Activated B cell treated with CpG ODN at 0.5 μM for 24 hours (primary cell): ENCODE data around the gene CBFA2T2. TPM values are rescaled to one million over a fixed set of nuclear protein-coding genes. Genes with fewer than 3 reads are reported as not detected.

Source experiments
- ATAC-seq: fragments of 200-7000 bp; cut with Tn5 transposase; one replicate; pipeline ENCODE4 v1.10.0; 2021; ENCODE audit warnings: low read depth, mild to moderate bottlenecking, moderate library complexity
- CTCF ChIA-PET: fragments of 350-600 bp; sonication (Branson Sonifier 250); formaldehyde crosslinking; loops from one replicate; lab custom pipeline; 2021; ENCODE audit warnings: antibody characterized with exemption; lab: Charles Lee
- POLR2A ChIA-PET: fragments of 350-600 bp; sonication (Branson Sonifier 250); formaldehyde crosslinking; loops from one replicate; lab custom pipeline; 2021; ENCODE audit warnings: antibody characterized with exemption; lab: Charles Lee
- DNase-seq: peaks from one replicate; pipeline ENCODE4 v3.0.0; 2022
- H3K27ac Mint-ChIP-seq: one replicate; pipeline ENCODE4 v1.8.0; 2020; ENCODE audit warnings: mixed read lengths
- H3K27me3 Mint-ChIP-seq: one replicate; pipeline ENCODE4 v1.8.0; 2021; ENCODE audit warnings: mixed read lengths
- H3K36me3 Mint-ChIP-seq: one replicate; pipeline ENCODE4 v1.8.0; 2021; ENCODE audit warnings: low read depth, mixed read lengths
- H3K4me1 Mint-ChIP-seq: one replicate; pipeline ENCODE4 v1.8.0; 2021; ENCODE audit warnings: mixed read lengths
- H3K4me3 Mint-ChIP-seq: one replicate; pipeline ENCODE4 v1.8.0; 2020; ENCODE audit warnings: mild to moderate bottlenecking, mixed read lengths
- H3K9me3 Mint-ChIP-seq: one replicate; pipeline ENCODE4 v1.8.0; 2020; ENCODE audit warnings: mixed read lengths
- intact Hi-C: fragments of 100-400 bp; cut with micrococcal nuclease; formaldehyde crosslinking; loops from one replicate; pipeline ENCODE4 v1.15.1; 2024
- total RNA-seq: library from RNA; stranded (reverse); gene quantifications from 2 replicates; pipeline ENCODE4 v1.2.3, GENCODE V29; 2022
- TF ChIP-seq, protein P1 (sequence below): fragments of 200-600 bp; IDR thresholded peaks from one replicate; pipeline ENCODE4 v1.8.0; 2022; ENCODE audit warnings: antibody characterized with exemption, mild to moderate bottlenecking

CBFA2T2 gene
- total RNA-seq, 1 donor from 2014 or later: 15.8 TPM

DNA sequence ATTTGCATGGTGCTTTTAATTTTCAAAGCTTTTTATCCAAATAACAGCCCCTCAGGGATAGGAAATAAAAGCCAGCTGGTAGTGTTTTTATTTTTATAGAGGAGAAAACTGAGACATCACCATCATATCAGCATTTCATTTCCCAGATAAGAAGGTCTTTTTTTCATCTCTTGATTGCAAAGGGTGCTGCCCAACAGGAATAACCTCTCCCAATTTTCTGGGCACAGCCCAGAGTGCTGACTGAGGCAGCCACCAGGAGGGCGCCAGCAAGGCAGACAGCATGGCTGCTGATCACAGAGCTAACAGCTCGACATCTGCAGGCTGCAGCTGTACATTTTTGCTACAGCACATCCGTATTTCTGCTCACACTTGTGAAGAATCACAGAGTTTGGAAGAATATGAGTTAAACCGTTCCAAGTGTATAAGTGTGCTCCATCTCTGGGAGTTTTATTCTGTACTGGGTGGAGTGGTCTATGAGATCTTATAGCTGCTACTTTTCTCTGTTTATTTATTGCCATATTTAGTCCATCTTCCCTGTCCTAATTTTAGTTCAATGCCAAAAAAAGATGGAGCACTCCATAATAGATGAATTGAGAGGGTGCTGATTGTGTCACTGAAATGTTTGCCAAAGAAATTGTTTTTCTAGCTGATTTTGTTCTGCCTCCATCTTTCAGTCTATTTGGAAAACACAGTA, 86.7 kb downstream of the CBFA2T2 start:
- TF ChIP-seq, protein P1, sequence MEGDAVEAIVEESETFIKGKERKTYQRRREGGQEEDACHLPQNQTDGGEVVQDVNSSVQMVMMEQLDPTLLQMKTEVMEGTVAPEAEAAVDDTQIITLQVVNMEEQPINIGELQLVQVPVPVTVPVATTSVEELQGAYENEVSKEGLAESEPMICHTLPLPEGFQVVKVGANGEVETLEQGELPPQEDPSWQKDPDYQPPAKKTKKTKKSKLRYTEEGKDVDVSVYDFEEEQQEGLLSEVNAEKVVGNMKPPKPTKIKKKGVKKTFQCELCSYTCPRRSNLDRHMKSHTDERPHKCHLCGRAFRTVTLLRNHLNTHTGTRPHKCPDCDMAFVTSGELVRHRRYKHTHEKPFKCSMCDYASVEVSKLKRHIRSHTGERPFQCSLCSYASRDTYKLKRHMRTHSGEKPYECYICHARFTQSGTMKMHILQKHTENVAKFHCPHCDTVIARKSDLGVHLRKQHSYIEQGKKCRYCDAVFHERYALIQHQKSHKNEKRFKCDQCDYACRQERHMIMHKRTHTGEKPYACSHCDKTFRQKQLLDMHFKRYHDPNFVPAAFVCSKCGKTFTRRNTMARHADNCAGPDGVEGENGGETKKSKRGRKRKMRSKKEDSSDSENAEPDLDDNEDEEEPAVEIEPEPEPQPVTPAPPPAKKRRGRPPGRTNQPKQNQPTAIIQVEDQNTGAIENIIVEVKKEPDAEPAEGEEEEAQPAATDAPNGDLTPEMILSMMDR: no peak
- peaks cover 16% of the 10 kb centered on the region for H3K4me1 Mint-ChIP-seq
- H3K27ac Mint-ChIP-seq: no peak overlapping the region
- DNase-seq: no peak
- no peak overlapping the region for H3K4me3 Mint-ChIP-seq
- H3K9me3 Mint-ChIP-seq: no peaks in the 10 kb centered on the region
- ATAC-seq: no peak
- intact Hi-C loops: no loop called here
- ChIA-PET POLR2A (no interaction called here), CTCF (no interaction called here)
- H3K27me3 Mint-ChIP-seq: no peaks in the 10 kb centered on the region
- peaks cover 2% of the 10 kb centered on the region for H3K36me3 Mint-ChIP-seq

DNA sequence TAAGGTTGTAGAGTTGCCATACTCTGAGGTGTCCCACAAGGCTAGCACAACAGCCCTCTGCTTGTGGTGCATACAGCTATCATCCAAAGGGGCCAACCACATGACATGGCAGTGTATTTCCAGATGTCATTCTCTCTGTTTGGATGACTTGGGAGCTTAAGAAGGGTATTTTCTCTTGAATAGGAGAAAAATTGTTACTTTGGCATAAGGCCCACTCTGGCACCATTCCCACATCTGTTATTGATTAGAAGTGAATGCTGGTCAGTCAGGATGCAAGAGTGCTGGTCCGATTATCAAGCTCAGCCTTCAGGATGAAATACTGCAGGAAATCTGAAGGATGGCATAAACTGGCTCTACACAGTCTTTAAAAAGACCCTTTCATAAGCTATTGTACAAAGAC, 88.6 kb downstream of the CBFA2T2 start:
- ATAC-seq (no peak), DNase-seq (no peak)
- TF ChIP-seq, protein P1: no peak
- ChIA-PET CTCF (no interaction called here), POLR2A (no interaction called here)
- H3K27me3 Mint-ChIP-seq: no peaks in the 10 kb centered on the region
- peaks cover 2% of the 10 kb centered on the region for H3K36me3 Mint-ChIP-seq
- peaks cover 6% of the 10 kb centered on the region for H3K4me1 Mint-ChIP-seq
- no peak overlapping the region for H3K27ac Mint-ChIP-seq
- intact Hi-C loops: no loop called here
- no peaks in the 10 kb centered on the region for H3K9me3 Mint-ChIP-seq
- no peak overlapping the region for H3K4me3 Mint-ChIP-seq

DNA sequence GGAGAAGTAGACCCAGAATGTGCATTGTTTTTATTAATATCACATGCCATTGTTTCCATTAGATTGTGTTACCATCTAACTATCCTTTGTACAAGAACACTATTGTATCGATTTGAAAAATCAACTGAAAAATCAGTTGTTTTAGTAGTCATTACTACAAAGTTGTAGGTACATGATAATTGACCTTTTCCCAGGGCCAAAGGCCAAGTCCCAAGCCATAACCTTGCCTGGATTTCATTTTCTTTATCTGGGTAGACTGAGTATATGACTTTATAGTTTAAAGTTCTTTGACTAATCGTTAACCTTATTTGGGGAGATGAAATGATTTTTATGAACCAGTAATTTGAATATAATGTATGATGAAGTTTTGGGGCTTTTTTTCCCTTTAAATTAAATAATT, 93.2 kb downstream of the CBFA2T2 start:
- no peaks in the 10 kb centered on the region for H3K27me3 Mint-ChIP-seq
- no peak for DNase-seq
- TF ChIP-seq, protein P1: no peak
- ChIA-PET CTCF (no interaction called here), POLR2A (interaction anchor here (0.7 kb wide), 1 partner anchor 17 kb away, joined by 3 read pairs; no protein-coding TSS in a partner anchor)
- no peaks in the 10 kb centered on the region for H3K9me3 Mint-ChIP-seq
- peaks cover 2% of the 10 kb centered on the region for H3K36me3 Mint-ChIP-seq
- ATAC-seq: no peak
- H3K4me1 Mint-ChIP-seq: no peaks in the 10 kb centered on the region
- intact Hi-C loops: no loop called here
- H3K4me3 Mint-ChIP-seq: no peak overlapping the region
- H3K27ac Mint-ChIP-seq: no peak overlapping the region

DNA sequence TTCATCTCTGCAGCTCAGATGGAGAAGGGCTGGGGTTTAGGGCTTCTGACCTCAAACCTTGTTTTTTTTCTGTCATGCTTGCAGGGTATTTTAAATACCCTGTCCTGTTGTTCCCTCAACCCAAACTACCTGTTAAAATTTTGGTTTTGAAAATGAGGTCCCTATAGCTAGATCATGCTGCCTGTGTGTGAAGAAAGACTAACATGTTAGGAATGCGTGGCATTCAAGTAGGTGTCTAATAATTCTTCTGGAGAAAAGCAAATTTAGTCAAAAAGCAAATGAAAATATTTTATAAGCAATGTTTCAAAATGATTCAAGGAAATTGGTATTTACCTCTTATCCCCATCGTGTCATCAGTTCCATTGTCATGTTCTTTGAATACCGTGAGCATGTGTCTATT, 95.1 kb downstream of the CBFA2T2 start:
- CTCF ChIA-PET: no interaction called here
- H3K27ac Mint-ChIP-seq: no peak overlapping the region

DNA sequence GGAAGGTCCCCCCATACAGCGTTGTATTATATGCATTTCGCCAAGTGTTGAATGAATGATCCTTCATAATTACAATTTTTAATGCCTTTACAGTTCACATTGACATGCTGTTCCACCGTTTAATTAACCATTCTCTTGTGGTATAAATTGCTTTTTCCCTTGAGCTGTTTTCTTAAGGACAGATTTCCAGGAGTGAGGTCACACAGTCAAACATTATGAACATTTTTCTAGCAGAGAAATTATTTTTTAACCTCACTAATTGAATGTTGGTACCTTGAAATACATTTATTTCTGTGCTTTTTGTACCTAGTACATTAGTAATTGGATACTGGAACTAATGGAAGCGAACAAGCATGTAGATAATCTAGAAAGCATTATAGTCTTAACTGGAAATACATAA, 95.5 kb downstream of the CBFA2T2 start:
- Mint-ChIP-seq H3K27me3 (no peaks in the 10 kb centered on the region), H3K27ac (no peak overlapping the region), H3K36me3 (peaks cover 2% of the 10 kb centered on the region), H3K4me1 (no peaks in the 10 kb centered on the region), H3K9me3 (no peaks in the 10 kb centered on the region), H3K4me3 (no peak overlapping the region)
- TF ChIP-seq, protein P1: no peak
- DNase-seq (no peak), ATAC-seq (no peak)
- intact Hi-C loops: no loop called here
- POLR2A ChIA-PET: no interaction called here
- CTCF ChIA-PET: no interaction called here

More for the DNA sequence above, 95.1 kb downstream of the CBFA2T2 start:
- H3K9me3 Mint-ChIP-seq: no peaks in the 10 kb centered on the region
- POLR2A ChIA-PET: no interaction called here
- peaks cover 2% of the 10 kb centered on the region for H3K36me3 Mint-ChIP-seq
- no peak overlapping the region for H3K4me3 Mint-ChIP-seq
- H3K4me1 Mint-ChIP-seq: no peaks in the 10 kb centered on the region
- TF ChIP-seq, protein P1: no peak
- intact Hi-C loops: no loop called here
- no peaks in the 10 kb centered on the region for H3K27me3 Mint-ChIP-seq
- DNase-seq (no peak), ATAC-seq (no peak)
